ENCODE results near the gene HOXD9. TPM values are rescaled to one million over a fixed set of nuclear protein-coding genes. Genes with fewer than 3 reads are reported as not detected.

HOXD9 gene
- total RNA-seq, 4 donors from 2014 or later = 3.8 to 78.1 (median 46.4) TPM

DNA sequence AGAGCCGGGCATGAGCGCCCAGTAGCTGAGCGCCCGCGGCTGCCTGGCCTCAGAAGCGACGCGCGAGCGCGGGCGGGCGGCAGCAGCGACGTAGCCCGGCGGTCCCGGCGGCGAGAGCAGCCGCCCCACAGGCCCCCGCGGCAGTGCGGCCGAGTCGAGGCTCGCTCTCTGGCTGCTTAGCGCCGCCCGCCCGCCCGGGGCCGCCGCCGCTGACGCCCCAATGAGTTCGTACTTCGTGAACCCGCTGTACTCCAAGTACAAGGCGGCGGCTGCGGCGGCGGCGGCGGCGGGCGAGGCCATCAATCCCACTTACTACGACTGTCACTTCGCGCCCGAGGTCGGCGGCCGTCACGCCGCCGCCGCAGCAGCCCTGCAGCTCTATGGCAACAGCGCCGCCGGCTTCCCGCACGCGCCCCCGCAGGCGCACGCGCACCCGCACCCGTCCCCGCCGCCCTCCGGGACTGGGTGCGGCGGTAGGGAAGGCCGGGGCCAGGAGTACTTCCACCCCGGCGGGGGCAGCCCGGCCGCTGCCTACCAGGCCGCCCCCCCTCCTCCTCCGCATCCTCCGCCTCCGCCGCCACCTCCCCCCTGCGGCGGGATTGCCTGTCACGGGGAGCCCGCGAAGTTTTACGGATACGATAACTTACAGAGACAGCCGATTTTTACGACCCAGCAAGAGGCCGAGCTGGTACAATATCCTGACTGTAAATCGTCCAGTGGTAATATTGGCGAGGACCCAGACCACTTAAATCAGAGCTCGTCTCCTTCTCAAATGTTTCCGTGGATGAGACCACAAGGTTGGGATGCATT is 7.8 kb downstream of the HOXD9 start:
- H3K27me3 ChIP-seq = no peaks in the 10 kb centered on the region
- no peaks in the 10 kb centered on the region for H3K9me3 ChIP-seq
- peak overlapping the region; percentile 62 to 78 for H3K4me3 ChIP-seq
- peaks cover 0 to 15% of the 10 kb centered on the region in 2 donors for H3K4me1 ChIP-seq
- peak; percentile 85 to 92 for DNase-seq
- no peaks in the 10 kb centered on the region for H3K36me3 ChIP-seq
- H3K27ac ChIP-seq = peak overlapping the region; percentile 98 to 99
- intact Hi-C loops (cut with DNase I; ENCODE audit: low total_unique reads) = no loop called here
- TF ChIP-seq, protein P1, sequence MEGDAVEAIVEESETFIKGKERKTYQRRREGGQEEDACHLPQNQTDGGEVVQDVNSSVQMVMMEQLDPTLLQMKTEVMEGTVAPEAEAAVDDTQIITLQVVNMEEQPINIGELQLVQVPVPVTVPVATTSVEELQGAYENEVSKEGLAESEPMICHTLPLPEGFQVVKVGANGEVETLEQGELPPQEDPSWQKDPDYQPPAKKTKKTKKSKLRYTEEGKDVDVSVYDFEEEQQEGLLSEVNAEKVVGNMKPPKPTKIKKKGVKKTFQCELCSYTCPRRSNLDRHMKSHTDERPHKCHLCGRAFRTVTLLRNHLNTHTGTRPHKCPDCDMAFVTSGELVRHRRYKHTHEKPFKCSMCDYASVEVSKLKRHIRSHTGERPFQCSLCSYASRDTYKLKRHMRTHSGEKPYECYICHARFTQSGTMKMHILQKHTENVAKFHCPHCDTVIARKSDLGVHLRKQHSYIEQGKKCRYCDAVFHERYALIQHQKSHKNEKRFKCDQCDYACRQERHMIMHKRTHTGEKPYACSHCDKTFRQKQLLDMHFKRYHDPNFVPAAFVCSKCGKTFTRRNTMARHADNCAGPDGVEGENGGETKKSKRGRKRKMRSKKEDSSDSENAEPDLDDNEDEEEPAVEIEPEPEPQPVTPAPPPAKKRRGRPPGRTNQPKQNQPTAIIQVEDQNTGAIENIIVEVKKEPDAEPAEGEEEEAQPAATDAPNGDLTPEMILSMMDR (IDR thresholded peaks at IDR 0.05) = peak in 1 of 4 experiments; percentile 13
- peak; percentile 20 to 65 for TF ChIP-seq POLR2A (IDR thresholded peaks at IDR 0.05)

DNA sequence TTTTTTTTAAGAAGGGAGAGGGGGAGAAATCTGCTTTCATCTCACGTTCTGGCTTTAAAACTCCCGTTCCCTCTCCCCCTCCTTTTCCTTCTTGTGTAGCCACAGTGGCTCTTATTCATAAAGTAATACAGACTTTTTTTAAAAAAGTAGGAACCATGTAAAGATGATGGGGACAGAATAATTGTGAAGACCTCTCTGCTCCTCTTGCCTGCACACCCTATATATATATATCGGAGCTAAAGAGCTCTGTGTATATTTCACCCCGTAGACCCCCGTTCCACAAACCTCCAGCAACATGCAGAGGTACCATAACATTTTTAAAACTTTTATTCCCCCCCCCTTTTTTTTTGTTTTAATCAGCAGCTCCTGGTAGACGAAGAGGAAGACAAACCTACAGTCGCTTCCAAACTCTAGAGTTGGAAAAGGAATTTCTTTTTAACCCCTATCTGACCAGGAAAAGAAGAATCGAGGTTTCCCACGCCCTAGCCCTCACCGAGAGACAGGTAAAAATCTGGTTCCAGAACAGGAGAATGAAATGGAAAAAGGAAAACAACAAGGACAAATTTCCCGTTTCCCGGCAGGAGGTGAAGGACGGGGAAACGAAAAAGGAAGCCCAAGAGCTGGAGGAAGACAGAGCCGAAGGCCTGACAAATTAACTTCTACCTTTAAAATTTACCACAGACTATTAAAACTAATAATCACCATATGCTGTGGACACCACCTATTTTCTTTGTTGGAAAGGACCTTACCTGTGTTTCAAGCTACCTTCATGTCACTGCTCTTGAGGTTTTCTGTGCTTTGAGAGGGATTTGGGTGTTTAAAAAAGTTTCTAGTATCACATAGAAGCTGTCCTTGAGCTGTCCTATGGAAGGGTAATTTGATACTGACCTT is 8.7 kb downstream of the HOXD9 start:
- TF ChIP-seq, protein P1 (IDR thresholded peaks at IDR 0.05) = no peak
- no peak for TF ChIP-seq POLR2A (IDR thresholded peaks at IDR 0.05)
- no peaks in the 10 kb centered on the region for H3K27me3 ChIP-seq
- peak overlapping the region; percentile 62 to 78 for H3K4me3 ChIP-seq
- no peak for DNase-seq
- intact Hi-C loops (cut with DNase I; ENCODE audit: low total_unique reads) = no loop called here
- peak overlapping the region; percentile 98 to 99 for H3K27ac ChIP-seq
- H3K9me3 ChIP-seq = no peaks in the 10 kb centered on the region
- no peaks in the 10 kb centered on the region for H3K36me3 ChIP-seq
- peaks cover 0 to 15% of the 10 kb centered on the region in 2 donors for H3K4me1 ChIP-seq

DNA sequence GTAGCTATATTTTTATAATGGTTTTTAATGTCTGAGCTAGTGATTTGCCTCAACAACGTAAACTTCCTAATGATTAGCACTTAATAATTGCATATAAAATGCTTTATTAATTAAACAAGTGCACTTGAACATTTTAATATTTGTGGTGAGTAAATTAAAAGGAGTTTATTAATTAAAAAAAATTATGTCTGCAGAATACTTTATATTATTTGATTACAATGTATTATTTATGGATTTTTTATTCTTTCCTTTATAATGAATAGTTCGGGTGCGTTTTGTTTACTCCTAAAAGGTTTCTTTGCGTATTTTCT is 9.3 kb downstream of the HOXD9 start:
- no peaks in the 10 kb centered on the region for H3K9me3 ChIP-seq
- H3K27ac ChIP-seq = peak overlapping the region; percentile 98 to 99
- no peaks in the 10 kb centered on the region for H3K36me3 ChIP-seq
- H3K27me3 ChIP-seq = no peaks in the 10 kb centered on the region
- no peak for DNase-seq
- no peak for TF ChIP-seq POLR2A (IDR thresholded peaks at IDR 0.05)
- TF ChIP-seq, protein P1 (IDR thresholded peaks at IDR 0.05) = no peak
- peaks cover 0 to 15% of the 10 kb centered on the region in 2 donors for H3K4me1 ChIP-seq
- H3K4me3 ChIP-seq = peak overlapping the region; percentile 62 to 78
- intact Hi-C loops (cut with DNase I; ENCODE audit: low total_unique reads) = no loop called here

DNA sequence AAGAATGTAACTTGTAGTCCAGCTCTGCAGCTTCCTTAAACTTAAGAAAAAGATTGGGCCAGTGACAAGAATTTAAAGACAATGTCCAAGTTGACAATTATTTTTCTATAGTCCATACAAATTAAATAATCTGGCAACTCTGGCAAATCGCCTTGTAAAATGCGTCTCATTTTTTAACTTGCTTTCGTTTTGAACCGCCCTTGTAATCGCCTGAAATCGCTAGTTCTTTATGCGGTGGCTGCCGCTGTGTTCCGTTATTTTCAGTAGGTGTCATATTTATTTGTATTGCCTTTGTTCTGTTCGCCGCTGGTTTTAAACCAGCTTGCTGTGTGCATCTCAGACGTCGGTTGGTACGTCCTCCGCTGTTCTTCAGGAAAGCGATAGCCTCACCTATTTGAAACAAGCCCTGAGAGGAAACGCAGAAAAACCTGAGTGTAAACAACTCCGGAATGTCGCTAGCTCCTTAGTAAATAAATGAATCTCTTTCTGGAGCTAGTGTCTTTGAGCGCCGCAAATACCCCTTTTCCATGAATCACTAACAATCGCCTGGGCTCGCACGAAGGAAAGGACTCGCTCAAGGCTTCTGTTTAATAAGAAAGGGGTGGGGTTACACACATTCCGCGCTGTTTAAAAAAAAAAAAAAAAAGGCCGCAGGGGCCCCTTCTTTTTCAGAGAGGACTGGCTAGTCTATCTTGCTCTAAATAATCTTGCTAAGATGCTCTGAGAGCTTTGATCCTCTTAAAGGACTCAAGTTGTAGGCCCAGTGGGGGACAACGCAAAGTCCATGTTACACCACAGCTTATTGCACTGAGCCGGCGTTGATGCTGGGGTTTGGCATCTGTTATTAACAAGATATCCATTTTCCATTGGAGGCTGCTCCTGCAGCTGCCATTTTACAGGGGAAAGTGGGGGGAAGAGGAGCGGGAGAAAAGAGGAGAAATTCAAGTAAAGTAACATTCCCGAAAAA is 10.0 kb downstream of the HOXD9 start:
- H3K4me3 ChIP-seq = peak overlapping the region; percentile 62 to 78
- H3K9me3 ChIP-seq = no peaks in the 10 kb centered on the region
- peak overlapping the region; percentile 98 to 99 for H3K27ac ChIP-seq
- no peaks in the 10 kb centered on the region for H3K36me3 ChIP-seq
- H3K4me1 ChIP-seq = peaks cover 0 to 15% of the 10 kb centered on the region in 2 donors
- intact Hi-C loops (cut with DNase I; ENCODE audit: low total_unique reads) = no loop called here
- no peaks in the 10 kb centered on the region for H3K27me3 ChIP-seq
- TF ChIP-seq, protein P1 (IDR thresholded peaks at IDR 0.05) = no peak
- peak in 1 of 2 donors; percentile 21 for TF ChIP-seq POLR2A (IDR thresholded peaks at IDR 0.05)
- DNase-seq = peak in 1 of 2 donors; percentile 53
